Kidney tubule cell (primary cell): ENCODE data around the gene TSEN34.
"Not testable (repeated sequence)": the region's sequence is repeated elsewhere in the genome, so short reads cannot be mapped to it uniquely, and the experiment has no call there.

Experiments used
- DNase-seq: peaks from one replicate; pipeline ENCODE4 v3.0.0-alpha.2; 2018; ENCODE audit warnings: low spot score

The TSEN34 gene

GRCh38 chr19:54188215-54188871 lies 2.8 kb upstream of the TSEN34 start:
- peak; percentile 39 for DNase-seq

GRCh38 chr19:54189145-54189734 lies 1.9 kb upstream of the TSEN34 start, which contains the start of gene MBOAT7:
MBOAT7 (minus strand) TSS chr19:54189580; CDS start chr19:54188508, 1,072 bp downstream.
- DNase-seq, result no peak

GRCh38 chr19:54189735-54190502 lies 1.2 kb upstream of the TSEN34 start:
- peak; percentile 100 for DNase-seq

- peak; percentile 100 for DNase-seq
Observed at GRCh38 chr19:54190503-54191010, 551 bp upstream of the TSEN34 start.

- DNase-seq, result no peak
Observed at GRCh38 chr19:54191811-54192453, 824 bp downstream of the TSEN34 start.

GRCh38 chr19:54193011-54193410 lies 1.9 kb downstream of the TSEN34 start:
- no peak for DNase-seq

GRCh38 chr19:54194463-54194862 lies 3.4 kb downstream of the TSEN34 start:
- DNase-seq, result not testable (repeated sequence)

- DNase-seq, result no peak
Observed at GRCh38 chr19:54196536-54196935, 5.4 kb downstream of the TSEN34 start.

- no peak for DNase-seq
Observed at GRCh38 chr19:54197121-54197520, 6.0 kb downstream of the TSEN34 start.

GRCh38 chr19:54199401-54199800 lies 8.3 kb downstream of the TSEN34 start:
- no peak for DNase-seq

GRCh38 chr19:54201172-54201701 lies 10.1 kb downstream of the TSEN34 start:
- DNase-seq, result no peak

- DNase-seq, result peak; percentile 79
Observed at GRCh38 chr19:54201980-54202379, 10.9 kb downstream of the TSEN34 start.

GRCh38 chr19:54203151-54203611 lies 12.1 kb downstream of the TSEN34 start:
- peak; percentile 90 for DNase-seq

- no peak for DNase-seq
Observed at GRCh38 chr19:54204767-54205468, 13.8 kb downstream of the TSEN34 start.

- DNase-seq, result no peak
Observed at GRCh38 chr19:54206030-54206830, 15.1 kb downstream of the TSEN34 start.

- no peak for DNase-seq
Observed at GRCh38 chr19:54206831-54207177, 15.7 kb downstream of the TSEN34 start.

GRCh38 chr19:54207193-54207592 lies 16.1 kb downstream of the TSEN34 start:
- DNase-seq, result not testable (repeated sequence)

- DNase-seq, result no peak
Observed at GRCh38 chr19:54207676-54207982, 16.5 kb downstream of the TSEN34 start.

GRCh38 chr19:54207983-54208783 lies 17.1 kb downstream of the TSEN34 start:
- peak; percentile 20 for DNase-seq

GRCh38 chr19:54208784-54209057 lies 17.6 kb downstream of the TSEN34 start:
- DNase-seq, result peak; percentile 22
